ENCODE data around the gene TTYH3. TPM values are rescaled to one million over a fixed set of nuclear protein-coding genes. Genes with fewer than 3 reads are reported as not detected.

The TTYH3 gene
- total and polyA plus RNA-seq, 2 of the 8 experiments (the other 6 are each of a cell fraction or from before 2014, with no cell fraction given): 66.2 to 169 TPM

- Histone ChIP-seq H2BK120ac (replicated peaks; ENCODE audit: low read depth, low read length) (peak overlapping the region; percentile 54), H3K79me1 (ENCODE audit: low read depth, low read length) (no peaks in the 10 kb centered on the region), H3K36me3 (ENCODE audit: control insufficient read depth in 2 of 4, insufficient read depth in 4 of 4, low read length in 3 of 4) (no peaks in the 10 kb centered on the region), H2BK15ac (ENCODE audit: low read length) (peak overlapping the region; percentile 98; the same call in 1 of the 2 replicates), H2BK20ac (ENCODE audit: low read length) (peak overlapping the region; percentile 61; the same call in 1 of the 2 replicates), H2AK5ac (ENCODE audit: low read depth, low read length) (no peak overlapping the region; the same call in 1 of the 2 replicates), H2AFZ (ENCODE audit: low read length) (no peak overlapping the region), H2BK12ac (ENCODE audit: low read depth, low read length) (peak overlapping the region; percentile 5; the same call in 1 of the 2 replicates), H3K4me2 (ENCODE audit: insufficient read depth in 1 of 2, low read depth in 2 of 2, low read length in 2 of 2) (no peak overlapping the region), H3K18ac (ENCODE audit: extremely low read depth, low read length) (no peak overlapping the region; the same call in 1 of the 2 replicates), H4K5ac (ENCODE audit: insufficient read length, low read depth, low read length) (no peak overlapping the region), H3K9me3 (ENCODE audit: insufficient read depth in 2 of 2, low read depth in 1 of 2, low read length in 1 of 2) (no peaks in the 10 kb centered on the region), H3K14ac (ENCODE audit: insufficient read length) (no peak overlapping the region), H4K8ac (ENCODE audit: extremely low read depth, insufficient read depth, low read length) (no peak overlapping the region; the same call in 1 of the 2 replicates), H3K27ac (ENCODE audit: low read depth, low read length) (no peak overlapping the region), H4K20me1 (replicated peaks in 1 of 2; ENCODE audit: control insufficient read depth in 1 of 2, insufficient read depth in 2 of 2, low read length in 2 of 2) (no peaks in the 10 kb centered on the region), H3K4me3 (ENCODE audit: extremely low read depth in 1 of 4, insufficient read depth in 2 of 4, low read depth in 3 of 4, low read length in 4 of 4) (no peak overlapping the region), H4K91ac (replicated peaks; ENCODE audit: insufficient read length, low read length) (peak overlapping the region; percentile 85), H3K79me2 (ENCODE audit: control insufficient read depth in 1 of 2, insufficient read depth in 2 of 2, low read length in 2 of 2) (no peaks in the 10 kb centered on the region), H3K23me2 (ENCODE audit: low read depth, low read length) (no peaks in the 10 kb centered on the region; the same call in 1 of the 2 replicates), H2BK5ac (ENCODE audit: low read depth, low read length) (0 out of 2 replicates have a peak overlapping the region, but pooled peaks have one; percentile 60), H3K4me1 (replicated peaks in 1 of 4; ENCODE audit: control insufficient read depth in 3 of 4, insufficient read depth in 4 of 4, low read length in 3 of 4) (peaks cover 0 to 22% (median 18%) of the 10 kb centered on the region in 4 experiments; a peak in 6 of 7 replicates), H3K27me3 (replicated peaks in 1 of 4; ENCODE audit: control insufficient read depth in 3 of 4, extremely low read depth in 1 of 4, insufficient read depth in 3 of 4, low read length in 3 of 4) (no peaks in the 10 kb centered on the region), H3K56ac (replicated peaks; ENCODE audit: insufficient read length, low read depth, low read length) (no peak overlapping the region), H3K23ac (ENCODE audit: insufficient read length) (no peak overlapping the region), H3K4ac (replicated peaks; ENCODE audit: insufficient read length, low read depth, low read length) (peak overlapping the region; percentile 69), H3K9ac (replicated peaks in 1 of 4; ENCODE audit: extremely low read depth in 1 of 4, low read depth in 3 of 4, low read length in 3 of 4) (no peak overlapping the region)
- POLR2A ChIA-PET (ENCODE audit: partially characterized antibody): interaction anchor here (0.6 to 2.4 kb wide), 4 partner anchors 9 to 28 kb away, joined by 3 to 7 read pairs (median 3); no protein-coding TSS in a partner anchor
- FAIRE-seq (no peak), DNase-seq (ENCODE audit: low read depth in 1 of 2, low spot score in 2 of 2) (no peak)
- 88% methylated on average over 18 of the region's 18 CpGs; no CpG with 5 or more reads in 1 of the 2 experiments for WGBS, 2 experiments (ENCODE audit: extremely low coverage in 1 of 2, insufficient coverage in 1 of 2, insufficient read length in 1 of 2, insufficient replicate concordance in 2 of 2, low coverage in 1 of 2, low lambda C conversion rate in 2 of 2, missing lambda C conversion rate in 1 of 2)
- CTCF ChIA-PET (ENCODE audit: partially characterized antibody): interaction anchor here (0.6 to 3.6 kb wide), 5 partner anchors 12 to 156 kb away, joined by 3 to 9 read pairs (median 3); no protein-coding TSS in a partner anchor
- no peak for TF ChIP-seq USF2 (IDR thresholded peaks at IDR 0.05; ENCODE audit: low read length)
- TF ChIP-seq MAX (IDR thresholded peaks at IDR 0.05): no peak
- TF ChIP-seq HDAC2 (IDR thresholded peaks at IDR 0.05; ENCODE audit: borderline replicate concordance in 1 of 2, low read depth in 2 of 2, low read length in 2 of 2): no peak
Measured at GRCh38 chr7:2624293-2624886, 7.4 kb upstream of the TTYH3 start.

All from H1 (cell line).